ENCODE measurements around the gene KLHL10.
"Not testable (repeated sequence)": the region's sequence is repeated elsewhere in the genome, so short reads cannot be mapped to it uniquely, and the experiment has no call there.

KLHL10 gene

DNA sequence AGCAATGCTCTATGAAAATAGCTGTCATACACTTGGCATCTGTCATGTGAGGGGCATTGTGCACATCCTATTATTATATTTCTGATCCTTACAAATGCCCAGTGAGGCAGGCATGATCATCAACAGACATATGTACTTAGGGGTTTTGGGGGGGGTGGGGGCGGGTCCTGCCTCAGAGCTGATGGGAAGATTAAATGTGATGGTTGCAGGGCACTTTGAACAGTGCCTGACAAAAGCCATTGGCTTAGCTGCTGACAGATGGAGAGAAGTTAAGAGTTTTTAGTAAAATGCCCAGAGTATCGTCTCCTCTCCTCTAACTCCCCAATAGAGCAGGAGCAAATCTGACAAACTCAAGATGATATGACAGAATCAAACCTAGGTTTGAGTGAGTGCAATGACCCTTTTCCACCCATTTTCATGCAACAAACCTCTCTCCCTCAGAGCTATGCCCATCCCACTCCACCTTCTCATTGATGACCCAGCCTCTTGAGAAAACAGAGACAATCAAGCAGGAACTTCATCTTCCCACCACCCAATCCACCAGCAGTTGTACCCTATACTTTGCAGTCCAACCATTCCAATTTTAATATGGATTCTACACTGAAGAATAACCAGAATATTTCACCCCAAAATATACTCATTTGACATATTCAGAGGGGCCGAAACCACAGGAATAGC is 22.8 kb downstream of the KLHL10 start:
- H3K4me3 ChIP-seq (ENCODE audit: low read length), result no peak overlapping the region
- TF ChIP-seq ZNF274 (IDR thresholded peaks at IDR 0.05; ENCODE audit: low read depth, low read length), result no peak

DNA sequence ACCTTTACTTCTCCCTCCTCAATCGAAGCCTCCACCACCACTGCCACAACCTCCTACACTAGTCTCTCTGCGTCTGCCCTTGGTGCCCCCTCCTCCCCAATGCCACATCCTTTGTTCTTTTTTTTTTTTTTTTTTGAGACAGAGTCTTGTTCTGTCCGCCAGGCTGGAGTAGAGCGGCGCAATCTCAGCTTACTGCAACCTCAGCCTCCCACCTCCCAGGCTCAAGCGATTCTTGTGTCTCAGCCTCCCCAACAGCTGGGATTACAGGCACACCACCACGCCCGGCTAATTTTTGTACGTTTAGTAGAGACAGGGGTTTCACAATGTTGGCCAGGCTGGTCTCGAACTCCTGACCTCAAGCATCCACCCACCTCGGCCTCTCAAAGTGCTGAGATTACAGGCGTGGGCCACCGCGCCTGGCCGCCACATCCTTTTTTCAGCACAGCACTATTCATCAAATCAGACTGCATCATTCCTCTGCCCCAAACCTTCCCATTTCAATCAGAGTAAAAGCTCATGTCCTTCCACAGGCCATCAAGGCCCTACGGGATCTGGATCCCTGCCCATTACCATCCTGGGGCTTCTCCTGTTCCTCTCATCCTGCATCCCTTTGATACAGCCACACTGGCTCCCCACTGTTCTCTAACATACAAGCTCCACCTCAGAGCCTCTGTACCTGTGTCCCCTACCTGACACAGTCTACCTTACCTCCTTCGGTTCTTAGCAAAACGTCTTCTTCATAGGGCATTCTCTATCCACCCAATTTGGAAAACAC is 25.6 kb downstream of the KLHL10 start:
- peak overlapping the region; percentile 94 for H3K4me3 ChIP-seq (ENCODE audit: low read length)
- TF ChIP-seq ZNF274 (IDR thresholded peaks at IDR 0.05; ENCODE audit: low read depth, low read length), result no peak

DNA sequence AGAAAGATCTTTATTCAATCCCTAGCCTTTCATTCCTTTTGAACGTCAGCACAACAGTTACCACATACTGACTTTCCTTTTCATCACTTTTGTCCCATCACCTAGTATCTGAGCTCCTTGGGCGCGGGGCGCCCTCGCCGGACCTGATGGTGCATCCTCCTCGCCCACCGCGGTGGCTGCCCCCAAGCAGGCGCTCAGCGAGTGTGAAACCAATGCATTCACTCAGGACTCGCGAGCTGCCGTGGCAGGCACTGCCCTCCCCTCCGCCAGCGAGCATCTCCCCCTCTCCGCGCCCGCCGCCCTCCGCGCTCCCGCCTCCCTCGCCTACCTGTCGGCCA is 26.8 kb downstream of the KLHL10 start:
- peak overlapping the region; percentile 94 for H3K4me3 ChIP-seq (ENCODE audit: low read length)
- no peak for TF ChIP-seq ZNF274 (IDR thresholded peaks at IDR 0.05; ENCODE audit: low read depth, low read length)

DNA sequence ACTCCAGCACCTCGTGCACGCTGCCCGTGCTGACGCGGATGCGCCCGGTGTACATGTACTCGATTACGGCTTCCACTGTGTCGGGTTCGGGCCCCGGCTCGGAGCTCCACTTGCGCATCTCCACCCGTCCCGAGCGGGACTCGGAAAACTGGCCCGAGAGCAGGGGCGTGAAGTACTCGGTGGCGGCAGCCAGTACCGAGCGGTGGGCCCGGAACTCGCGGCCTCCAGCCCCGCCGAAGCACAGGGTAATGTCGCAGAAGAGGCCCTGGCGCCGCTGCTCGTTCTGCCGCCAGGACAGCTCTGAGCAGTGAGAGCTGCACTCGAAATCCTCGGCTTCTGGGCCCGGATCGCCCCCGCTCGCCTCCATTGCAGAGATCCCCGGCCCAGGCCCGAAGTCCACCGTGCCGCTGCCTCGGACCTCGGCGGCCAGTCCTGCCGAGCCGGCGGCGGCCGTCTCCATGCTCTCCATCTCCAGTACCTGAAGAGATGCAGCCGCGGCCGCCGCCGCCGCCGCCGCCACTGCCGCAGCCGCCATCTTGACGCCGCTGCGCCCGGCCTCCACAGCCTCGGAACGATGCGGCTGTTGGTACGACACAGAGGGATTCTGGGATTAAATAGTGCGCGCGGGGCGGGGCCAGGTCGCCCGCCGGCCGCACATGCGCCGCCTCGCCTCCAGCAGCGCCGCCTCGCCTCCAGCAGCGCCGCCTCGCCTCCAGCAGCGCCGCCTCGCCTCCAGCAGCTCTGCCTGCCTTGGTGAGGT is 27.4 kb downstream of the KLHL10 start, which contains the start of gene KLHL11:
TSS of gene KLHL11 (minus strand) at position 588 of the 760 bp plus-strand sequence. CDS start at position 535, 53 bp downstream.
- no peak for TF ChIP-seq ZNF274 (IDR thresholded peaks at IDR 0.05; ENCODE audit: low read depth, low read length)

DNA sequence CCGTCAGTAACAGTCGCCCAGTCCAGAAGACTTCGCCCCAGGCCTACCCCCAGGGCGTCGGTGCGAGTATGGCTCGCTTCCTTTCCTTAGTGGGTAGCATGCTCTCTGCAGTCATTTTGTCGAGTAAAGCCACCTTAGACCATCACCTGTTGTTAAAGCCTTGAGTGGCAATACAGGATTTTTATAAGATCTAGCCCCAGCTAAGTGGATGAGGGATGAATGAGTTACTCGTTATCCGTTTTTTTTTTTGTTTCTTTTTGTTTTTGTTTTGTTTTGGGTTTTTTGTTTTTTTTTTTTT is 27.9 kb downstream of the KLHL10 start:
- TF ChIP-seq ZNF274 (IDR thresholded peaks at IDR 0.05; ENCODE audit: low read depth, low read length), result no peak
- H3K4me3 ChIP-seq (ENCODE audit: low read length), result peak overlapping the region; percentile 52; the same call in 1 of the 2 replicates

More for the DNA sequence above, 27.4 kb downstream of the KLHL10 start, which contains the start of gene KLHL11:
- peak within 1 kb of the TSS; percentile 94 for H3K4me3 ChIP-seq (ENCODE audit: low read length)

DNA sequence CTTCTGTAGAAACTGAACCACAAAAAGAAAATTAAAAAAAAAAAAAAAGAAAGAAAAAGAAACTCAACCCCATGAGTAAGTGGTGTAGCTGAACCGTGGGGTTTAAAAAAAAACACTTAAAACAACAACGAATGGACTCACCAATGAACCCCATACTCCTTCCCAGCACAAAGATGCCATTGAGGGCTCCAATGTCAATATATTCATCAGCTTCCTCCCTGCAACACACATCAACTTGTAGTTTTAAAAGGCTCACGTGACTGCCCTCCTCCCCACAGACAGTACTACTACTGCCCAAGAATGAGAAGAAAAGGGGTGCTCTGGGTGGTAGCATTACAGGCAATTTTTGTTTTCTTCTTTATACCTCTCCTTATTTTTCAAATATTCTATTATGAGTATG is 30.9 kb downstream of the KLHL10 start:
- TF ChIP-seq ZNF274 (IDR thresholded peaks at IDR 0.05; ENCODE audit: low read depth, low read length), result no peak
- no peak overlapping the region for H3K4me3 ChIP-seq (ENCODE audit: low read length)

DNA sequence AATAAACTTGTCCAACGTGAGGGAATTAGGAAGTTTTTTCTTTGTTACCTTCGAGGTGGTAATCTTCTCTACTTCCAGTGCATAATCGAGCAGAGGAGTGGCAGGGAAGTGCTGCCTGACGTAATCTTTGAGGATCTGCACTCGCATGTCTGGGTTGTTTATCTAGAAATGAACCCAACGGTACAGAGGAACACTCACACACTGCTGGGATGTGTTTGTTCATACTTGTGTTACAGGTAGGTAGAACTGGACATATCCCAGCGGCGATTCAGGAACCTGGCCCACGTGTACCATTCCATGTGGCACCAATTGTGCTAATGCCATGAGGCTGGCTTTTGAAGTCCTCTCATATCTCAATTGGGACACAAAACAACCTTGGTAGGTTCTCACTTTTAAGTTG is 31.8 kb downstream of the KLHL10 start:
- TF ChIP-seq ZNF274 (IDR thresholded peaks at IDR 0.05; ENCODE audit: low read depth, low read length), result no peak
- H3K4me3 ChIP-seq (ENCODE audit: low read length), result no peak overlapping the region

DNA sequence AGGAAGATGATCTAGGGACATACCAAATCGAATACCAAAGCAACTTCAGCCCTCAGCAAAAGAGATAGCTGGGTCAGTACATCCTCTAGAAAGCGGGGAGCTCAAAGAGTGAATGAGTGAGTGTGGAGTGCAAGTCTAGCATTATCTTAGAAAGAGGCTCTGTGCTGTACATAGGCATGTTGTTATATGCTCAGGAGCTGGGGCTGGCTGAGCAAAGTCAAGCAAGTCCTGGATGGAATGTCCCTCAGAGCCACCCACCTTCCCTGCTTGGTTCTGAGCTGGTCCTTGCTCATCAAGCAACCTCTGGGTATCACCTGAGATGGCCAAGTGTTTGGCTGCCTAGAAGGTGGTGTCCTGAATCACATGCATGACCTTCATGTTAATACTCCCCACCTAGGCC is 32.5 kb downstream of the KLHL10 start:
- no peak for TF ChIP-seq ZNF274 (IDR thresholded peaks at IDR 0.05; ENCODE audit: low read depth, low read length)
- no peak overlapping the region for H3K4me3 ChIP-seq (ENCODE audit: low read length)

DNA sequence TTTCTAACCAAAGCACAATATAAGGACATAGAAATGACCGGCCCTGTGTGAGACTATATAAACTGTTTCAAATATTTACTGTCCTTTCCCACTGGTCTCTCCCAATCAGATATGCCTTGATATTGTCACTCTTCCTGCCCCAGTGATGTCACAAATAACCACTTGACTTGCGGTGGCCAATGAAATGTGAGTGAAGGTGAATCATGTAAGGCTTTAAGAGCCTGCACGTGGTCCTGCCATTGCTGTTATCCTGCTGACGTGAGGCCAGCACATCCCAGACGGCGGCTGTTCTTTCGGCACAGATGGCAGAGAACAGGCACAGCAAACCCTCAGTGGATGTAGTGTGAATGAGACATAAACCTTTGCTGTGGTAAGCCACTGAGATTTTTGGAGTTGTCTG is 33.0 kb downstream of the KLHL10 start:
- TF ChIP-seq ZNF274 (IDR thresholded peaks at IDR 0.05; ENCODE audit: low read depth, low read length), result no peak
- no peak overlapping the region for H3K4me3 ChIP-seq (ENCODE audit: low read length)

DNA sequence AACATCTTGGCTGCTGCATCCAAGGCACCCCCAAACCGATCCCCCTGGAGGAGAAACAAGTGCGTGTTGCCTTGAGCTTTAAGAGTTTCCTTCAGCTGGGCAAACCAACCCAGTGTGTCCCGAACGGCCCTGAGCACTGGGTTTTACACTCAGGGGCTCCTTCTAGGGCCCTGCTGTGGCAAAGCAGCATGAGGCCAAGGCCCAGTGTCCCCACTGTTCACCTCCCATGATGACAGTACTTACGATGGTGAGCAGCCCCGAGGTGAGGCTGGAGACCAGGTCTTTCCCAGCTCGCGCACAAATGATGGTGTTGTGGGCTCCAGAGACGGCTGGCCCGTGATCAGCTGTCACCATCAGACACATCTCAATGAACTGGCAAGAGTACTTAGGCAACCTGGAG is 34.2 kb downstream of the KLHL10 start:
- no peak overlapping the region for H3K4me3 ChIP-seq (ENCODE audit: low read length)
- TF ChIP-seq ZNF274 (IDR thresholded peaks at IDR 0.05; ENCODE audit: low read depth, low read length), result no peak

DNA sequence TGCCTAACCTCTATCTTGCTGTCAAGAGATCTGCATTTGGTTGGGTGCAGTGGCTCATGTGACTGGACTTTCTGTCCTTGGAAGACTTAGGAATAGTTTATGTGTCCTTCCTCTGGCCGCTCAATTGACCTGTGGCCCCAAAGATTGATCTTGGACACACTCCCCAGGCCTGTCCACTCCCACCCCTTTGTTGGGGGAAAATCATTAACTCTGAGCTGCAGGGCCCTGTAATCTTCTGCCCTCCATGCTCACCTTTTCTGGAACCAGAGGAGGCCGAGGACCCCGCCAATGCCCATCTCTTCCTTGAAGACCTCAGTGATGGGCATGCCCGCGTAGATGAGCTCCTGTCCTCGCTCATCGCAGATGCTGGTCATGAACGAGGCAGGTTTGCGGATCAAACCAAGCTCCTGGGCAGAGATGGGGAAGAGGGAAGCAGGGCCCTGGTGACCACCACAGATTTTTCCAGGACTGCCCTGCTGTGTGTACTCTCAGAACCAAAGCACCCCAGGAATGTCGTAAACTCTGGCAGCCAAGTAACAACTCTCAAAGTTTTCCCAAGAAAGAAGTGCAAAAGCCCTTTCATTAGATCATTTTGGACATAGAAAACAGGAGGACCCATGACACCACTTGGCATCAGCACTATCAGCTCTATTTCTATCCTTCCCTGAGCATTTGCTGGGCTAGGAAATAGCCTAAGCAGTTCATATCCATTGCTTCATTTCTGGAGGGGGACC is 36.1 kb downstream of the KLHL10 start:
- no peak overlapping the region for H3K4me3 ChIP-seq (ENCODE audit: low read length)
- TF ChIP-seq ZNF274 (IDR thresholded peaks at IDR 0.05; ENCODE audit: low read depth, low read length), result no peak

DNA sequence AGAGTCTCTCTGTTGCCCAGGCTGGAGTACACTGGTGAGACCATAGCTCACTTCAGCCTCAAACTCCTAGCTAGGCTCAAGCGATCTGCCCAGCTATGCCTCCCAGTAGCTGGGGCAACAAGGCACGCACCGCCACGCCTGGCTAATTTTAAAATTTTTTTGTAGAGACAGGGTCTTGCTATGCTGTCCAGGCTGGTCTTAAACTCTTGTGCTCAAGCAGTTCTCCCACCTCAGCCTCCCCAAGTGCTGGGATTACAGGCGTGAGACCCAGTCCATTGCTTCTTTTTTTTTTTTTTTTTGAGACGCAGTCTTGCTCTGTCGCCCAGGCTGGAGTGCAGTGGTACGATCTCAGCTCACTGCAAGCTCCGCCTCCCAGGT is 36.7 kb downstream of the KLHL10 start:
- H3K4me3 ChIP-seq (ENCODE audit: low read length), result not testable (repeated sequence)

DNA sequence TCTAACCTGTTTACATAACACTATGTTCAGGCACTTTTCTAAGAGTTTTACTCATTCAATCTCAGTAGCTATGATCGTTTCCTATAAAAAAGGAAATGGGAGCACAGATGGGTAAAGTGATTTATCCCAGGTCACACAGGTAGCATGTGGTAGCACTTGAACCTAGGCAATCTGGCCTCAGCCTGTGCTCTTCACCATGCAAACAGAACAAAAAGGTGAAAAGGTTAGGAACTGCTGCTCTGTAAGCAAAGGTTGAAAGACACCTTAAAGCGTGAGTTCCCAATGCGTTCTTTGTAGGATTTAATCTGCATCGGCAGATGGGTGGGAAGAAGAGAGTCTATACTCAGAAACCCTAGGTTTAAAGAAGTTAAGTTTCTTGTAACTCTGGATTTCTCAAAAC is 42.5 kb downstream of the KLHL10 start:
- H3K4me3 ChIP-seq (ENCODE audit: low read length), result no peak overlapping the region
- no peak for TF ChIP-seq ZNF274 (IDR thresholded peaks at IDR 0.05; ENCODE audit: low read depth, low read length)

DNA sequence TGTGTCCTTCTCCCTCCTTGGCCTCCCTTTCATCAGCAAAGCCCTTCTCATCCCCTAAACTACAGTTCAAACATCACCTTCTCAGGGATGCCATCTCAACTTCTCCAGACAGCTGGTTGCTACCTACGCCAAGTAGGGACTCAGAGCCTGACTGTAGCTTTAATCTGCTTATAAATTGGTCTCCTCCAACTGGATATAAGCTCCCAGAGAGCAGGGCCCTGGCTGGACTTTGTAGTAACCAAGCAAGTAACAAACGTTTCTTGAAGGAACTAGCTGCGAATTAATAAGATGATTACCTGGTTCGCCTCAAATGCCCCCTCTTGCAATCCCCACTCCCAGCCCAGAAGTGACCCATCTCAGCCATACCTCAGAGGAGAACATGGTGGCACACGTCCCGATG is 45.1 kb downstream of the KLHL10 start:
- TF ChIP-seq ZNF274 (IDR thresholded peaks at IDR 0.05; ENCODE audit: low read depth, low read length), result no peak
- H3K4me3 ChIP-seq (ENCODE audit: low read length), result no peak overlapping the region
